Measurements from ENCODE around the gene SETBP1.
A peak's percentile ranks its signal among the peaks of the same experiment; 100 is the strongest.

Gene SETBP1

GRCh38 chr18:44725300-44726058, 44.8 kb downstream of the SETBP1 start:
- in situ Hi-C loops (cut with MboI; ENCODE audit: low sequenced_read_pairs, unreplicated experiment) = no loop called here
- no peak for TF ChIP-seq CTCF (IDR thresholded peaks at IDR 0.05; ENCODE audit: borderline replicate concordance, control extremely low read depth, extremely low read depth, insufficient read depth, missing control alignments)
- no peak for DNase-seq (ENCODE audit: low spot score)

- in situ Hi-C loops (cut with MboI; ENCODE audit: low sequenced_read_pairs, unreplicated experiment) = no loop called here
- TF ChIP-seq CTCF (IDR thresholded peaks at IDR 0.05; ENCODE audit: borderline replicate concordance, control extremely low read depth, extremely low read depth, insufficient read depth, missing control alignments) = no peak
- no peak for DNase-seq (ENCODE audit: low spot score)
Observed at GRCh38 chr18:44726059-44726421, 45.4 kb downstream of the SETBP1 start.

GRCh38 chr18:44727291-44727690, 46.6 kb downstream of the SETBP1 start:
- in situ Hi-C loops (cut with MboI; ENCODE audit: low sequenced_read_pairs, unreplicated experiment) = no loop called here
- no peak for TF ChIP-seq CTCF (IDR thresholded peaks at IDR 0.05; ENCODE audit: borderline replicate concordance, control extremely low read depth, extremely low read depth, insufficient read depth, missing control alignments)
- DNase-seq (ENCODE audit: low spot score) = no peak

- no peak for DNase-seq (ENCODE audit: low spot score)
- in situ Hi-C loops (cut with MboI; ENCODE audit: low sequenced_read_pairs, unreplicated experiment) = no loop called here
- no peak for TF ChIP-seq CTCF (IDR thresholded peaks at IDR 0.05; ENCODE audit: borderline replicate concordance, control extremely low read depth, extremely low read depth, insufficient read depth, missing control alignments)
Observed at GRCh38 chr18:44729631-44730101, 49.0 kb downstream of the SETBP1 start.

GRCh38 chr18:44730803-44731529, 50.3 kb downstream of the SETBP1 start:
- no peak for TF ChIP-seq CTCF (IDR thresholded peaks at IDR 0.05; ENCODE audit: borderline replicate concordance, control extremely low read depth, extremely low read depth, insufficient read depth, missing control alignments)
- in situ Hi-C loops (cut with MboI; ENCODE audit: low sequenced_read_pairs, unreplicated experiment) = no loop called here
- DNase-seq (ENCODE audit: low spot score) = no peak

GRCh38 chr18:44731530-44732237, 51.0 kb downstream of the SETBP1 start:
- TF ChIP-seq CTCF (IDR thresholded peaks at IDR 0.05; ENCODE audit: borderline replicate concordance, control extremely low read depth, extremely low read depth, insufficient read depth, missing control alignments) = no peak
- in situ Hi-C loops (cut with MboI; ENCODE audit: low sequenced_read_pairs, unreplicated experiment) = no loop called here
- DNase-seq (ENCODE audit: low spot score) = peak; percentile 42

Data from GM13976 (cell line).